Neuron (in vitro differentiated cells): ENCODE results near the gene TRAF3.

Experiments used
- H2AFZ ChIP-seq: one replicate; pipeline ENCODE4 v1.6.1; 2013; ENCODE audit warnings: low read depth, mild to moderate bottlenecking, inconsistent platforms, low read length, moderate library complexity
- H3K27me3 ChIP-seq: one replicate; pipeline ENCODE4 v1.6.1; 2013; ENCODE audit warnings: low read length; ENCODE audit not compliant: insufficient read depth
- H3K36me3 ChIP-seq: one replicate; pipeline ENCODE4 v1.6.1; 2013; ENCODE audit warnings: low read length; ENCODE audit not compliant: insufficient read depth
- H3K4me1 ChIP-seq: one replicate; pipeline ENCODE4 v1.6.1; 2013; ENCODE audit warnings: low read length; ENCODE audit not compliant: insufficient read depth
- H3K4me3 ChIP-seq: 2 replicates; pipeline ENCODE4 v1.5.1; 2013; ENCODE audit warnings: mild to moderate bottlenecking, low read length, moderate library complexity
- H3K9me3 ChIP-seq: one replicate; pipeline ENCODE4 v1.6.1; 2013; ENCODE audit warnings: low read length

Gene TRAF3

DNA sequence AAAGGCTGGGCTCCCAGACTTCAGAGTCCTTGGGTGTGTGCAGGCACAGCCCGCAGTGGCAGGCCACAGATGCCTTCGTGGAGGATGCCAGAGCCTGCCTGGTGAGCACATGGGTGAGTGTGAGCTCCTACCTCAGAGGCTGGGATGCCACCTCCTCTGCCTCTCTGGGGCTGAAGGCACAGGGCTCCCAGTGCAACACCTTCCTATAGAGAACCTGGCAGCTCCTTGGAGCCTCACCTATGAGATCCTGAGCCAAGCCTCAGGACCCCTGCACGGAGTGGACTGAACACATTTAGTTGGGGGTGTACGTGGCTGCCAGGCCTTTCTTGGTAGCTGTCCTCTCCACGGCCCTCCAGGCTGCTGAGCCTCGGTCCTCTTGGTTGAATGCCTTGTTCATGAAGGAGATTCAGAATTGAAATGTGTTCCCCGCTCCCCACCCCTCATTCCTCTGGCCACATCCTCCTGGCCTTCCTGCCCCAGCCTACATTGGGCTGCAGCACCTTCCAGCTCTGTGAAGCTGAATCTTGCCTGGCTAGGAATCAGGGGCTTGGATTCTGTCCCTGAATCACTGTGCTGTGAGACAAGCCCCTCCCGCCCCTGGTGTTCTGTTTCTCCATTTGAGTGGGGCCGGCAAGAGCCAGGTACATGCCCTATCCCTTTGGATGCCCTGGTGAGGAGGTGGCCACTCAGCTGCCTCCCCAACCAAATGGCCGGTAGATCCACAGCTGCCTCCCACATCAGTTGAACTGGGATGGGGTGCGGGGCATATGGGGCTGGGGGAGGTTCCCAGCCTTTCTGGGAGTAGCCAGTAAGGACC lies 38.7 kb upstream of the TRAF3 start:
- H3K9me3 ChIP-seq: peaks cover 4% of the 10 kb centered on the region
- H3K4me3 ChIP-seq: no peak overlapping the region

DNA sequence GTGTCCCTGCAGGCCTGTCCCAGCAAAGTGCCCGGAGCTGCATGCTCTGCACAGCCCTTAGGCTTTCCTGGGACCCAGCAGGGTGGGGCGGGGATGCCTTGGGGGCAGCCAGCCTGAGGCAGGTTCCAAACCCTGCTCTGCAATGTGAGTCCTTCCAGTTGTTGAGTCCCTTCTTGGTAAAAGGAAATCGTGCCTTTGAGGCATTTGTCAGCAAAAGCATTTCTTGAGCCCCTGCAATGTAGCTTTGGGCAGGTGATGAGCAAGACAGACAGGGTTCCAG lies 38.1 kb upstream of the TRAF3 start:
- no peaks in the 10 kb centered on the region for H3K4me1 ChIP-seq
- H3K4me3 ChIP-seq: no peak overlapping the region
- H3K9me3 ChIP-seq: peaks cover 4% of the 10 kb centered on the region
- H2AFZ ChIP-seq: no peak overlapping the region
- no peaks in the 10 kb centered on the region for H3K27me3 ChIP-seq
- H3K36me3 ChIP-seq: no peaks in the 10 kb centered on the region

More for the DNA sequence above, 38.7 kb upstream of the TRAF3 start:
- Histone ChIP-seq H3K36me3 (no peaks in the 10 kb centered on the region), H3K4me1 (no peaks in the 10 kb centered on the region), H2AFZ (no peak overlapping the region), H3K27me3 (no peaks in the 10 kb centered on the region)

DNA sequence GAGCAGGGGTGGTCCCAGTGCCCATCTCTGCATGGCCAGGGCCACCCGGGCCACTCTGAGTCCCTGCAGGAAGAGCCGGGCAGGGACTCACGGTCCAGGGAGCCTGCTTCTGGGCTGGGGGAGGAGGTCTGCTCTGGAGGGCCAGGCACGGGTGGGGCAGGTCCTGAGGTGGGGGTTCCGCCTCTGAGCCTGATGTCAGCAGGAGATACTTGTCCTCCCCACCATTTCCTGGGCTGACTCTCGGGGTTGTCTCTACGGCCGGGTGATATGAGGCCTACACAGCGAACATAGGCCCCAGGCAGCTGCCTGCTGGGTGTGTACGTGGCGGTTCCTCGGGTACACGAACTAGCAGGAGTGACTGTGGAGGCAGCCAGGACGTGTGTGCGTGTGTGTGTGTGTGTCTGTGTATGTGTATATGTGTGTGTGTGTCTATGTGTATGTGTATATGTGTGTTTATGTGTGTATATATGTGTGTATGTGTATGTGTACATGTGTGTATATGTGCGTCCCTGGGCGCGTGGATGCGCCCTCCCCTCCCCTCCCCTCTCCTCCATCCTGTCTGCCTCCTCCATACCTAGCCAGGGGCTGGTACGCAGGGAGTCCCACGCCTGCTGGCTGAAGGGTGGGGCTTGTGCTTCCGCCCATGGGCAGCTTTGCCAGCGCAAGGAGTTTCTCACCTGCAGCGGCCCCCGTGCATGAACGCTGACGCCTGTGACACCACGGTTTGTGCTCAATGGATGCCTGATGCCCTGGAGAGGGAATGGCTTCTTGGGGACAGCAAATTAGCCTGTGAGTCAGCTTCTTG lies 30.4 kb upstream of the TRAF3 start:
- no peak overlapping the region for H3K4me3 ChIP-seq
- no peaks in the 10 kb centered on the region for H3K36me3 ChIP-seq
- H3K4me1 ChIP-seq: peaks cover 8% of the 10 kb centered on the region
- H2AFZ ChIP-seq: no peak overlapping the region
- H3K27me3 ChIP-seq: no peaks in the 10 kb centered on the region
- H3K9me3 ChIP-seq: no peaks in the 10 kb centered on the region

DNA sequence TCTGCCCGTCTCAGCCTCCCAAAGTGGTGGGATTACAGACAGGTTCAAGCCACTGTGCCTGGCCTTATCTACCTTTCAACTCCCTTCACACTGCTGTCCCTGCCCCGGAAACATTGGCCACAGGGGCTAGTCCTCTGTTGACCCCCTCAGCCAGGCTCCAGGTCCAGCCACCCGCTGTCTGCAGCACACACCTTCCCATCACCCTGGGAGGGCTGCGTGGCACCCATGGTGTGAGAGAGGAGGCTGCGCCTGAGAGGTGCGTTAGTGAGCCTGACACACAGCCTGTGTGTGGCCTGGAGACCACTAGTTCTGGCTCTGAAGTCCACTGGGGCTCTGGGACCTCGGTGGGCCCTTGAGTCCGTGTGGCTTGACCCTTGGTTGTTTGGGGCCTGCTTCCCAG lies 28.4 kb upstream of the TRAF3 start:
- Histone ChIP-seq H3K4me3 (no peak overlapping the region), H2AFZ (no peak overlapping the region), H3K36me3 (no peaks in the 10 kb centered on the region), H3K4me1 (peaks cover 8% of the 10 kb centered on the region), H3K9me3 (no peaks in the 10 kb centered on the region), H3K27me3 (no peaks in the 10 kb centered on the region)

DNA sequence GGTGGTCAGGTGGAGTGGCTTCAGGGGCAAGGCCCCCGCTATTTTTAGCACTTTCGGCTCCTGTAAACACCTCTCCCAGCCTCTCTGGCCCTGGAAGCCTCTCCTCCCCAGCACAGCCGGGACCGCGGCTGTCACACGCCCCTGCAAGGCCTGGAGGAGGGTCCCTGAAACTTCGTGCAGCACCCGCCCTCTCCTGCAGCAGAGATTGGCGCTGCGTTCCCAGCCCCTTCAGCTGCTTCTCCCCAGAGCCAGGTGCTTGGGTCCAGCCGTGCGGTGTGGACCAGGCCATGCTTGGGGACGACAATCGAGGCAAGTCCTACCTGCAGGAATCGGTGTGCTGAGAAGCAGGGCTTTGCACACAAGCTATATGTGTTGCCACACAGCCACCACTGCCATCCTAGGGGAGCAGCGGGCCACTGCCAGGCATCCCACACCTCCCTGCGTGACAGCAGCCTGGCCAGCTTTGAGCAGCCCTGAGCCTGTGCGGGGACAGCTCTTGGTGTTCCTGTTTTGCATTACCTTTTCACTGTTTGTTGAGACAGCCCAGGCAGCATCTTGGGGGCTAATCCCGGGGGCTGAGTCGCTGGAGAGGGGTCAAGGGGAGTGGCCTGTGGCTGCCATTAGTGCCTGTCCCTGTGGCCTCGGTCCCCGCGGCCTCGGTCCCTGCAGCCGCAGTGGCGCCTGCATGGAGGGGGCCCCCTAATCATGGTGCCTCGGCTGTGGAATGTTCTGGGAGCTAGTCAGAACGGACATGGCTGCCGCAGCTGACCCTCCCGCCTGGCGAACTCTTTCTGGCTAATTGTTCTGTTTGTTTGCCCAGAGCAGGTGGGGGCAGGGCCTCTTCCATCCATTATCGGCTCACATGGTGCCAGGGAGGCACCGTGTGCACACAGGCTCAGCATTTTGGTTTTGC lies 27.6 kb upstream of the TRAF3 start:
- Histone ChIP-seq H2AFZ (no peak overlapping the region), H3K4me3 (no peak overlapping the region), H3K36me3 (no peaks in the 10 kb centered on the region), H3K27me3 (no peaks in the 10 kb centered on the region), H3K4me1 (peaks cover 8% of the 10 kb centered on the region), H3K9me3 (no peaks in the 10 kb centered on the region)

DNA sequence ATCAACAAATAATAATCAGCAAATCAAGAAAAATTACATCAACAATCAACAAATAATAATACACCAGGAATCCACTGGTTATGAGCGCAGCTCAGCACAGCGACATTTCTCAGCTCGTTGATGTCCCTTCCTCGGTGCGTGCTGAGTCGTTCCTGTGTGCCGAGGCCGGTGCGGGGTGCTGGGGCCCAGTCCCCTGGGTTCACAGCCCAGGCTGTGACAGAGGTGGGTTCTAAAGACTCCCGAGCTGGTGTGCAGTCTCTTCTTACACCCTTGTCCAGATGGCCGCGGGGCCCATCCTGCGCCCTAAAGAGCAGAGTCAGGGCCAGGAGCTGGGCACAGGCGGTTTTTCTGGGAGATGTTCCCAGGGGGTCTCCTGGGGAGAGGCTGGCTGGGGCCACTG lies 26.9 kb upstream of the TRAF3 start:
- no peaks in the 10 kb centered on the region for H3K27me3 ChIP-seq
- H3K4me1 ChIP-seq: peaks cover 8% of the 10 kb centered on the region
- H3K4me3 ChIP-seq: no peak overlapping the region
- no peaks in the 10 kb centered on the region for H3K36me3 ChIP-seq
- no peak overlapping the region for H2AFZ ChIP-seq
- H3K9me3 ChIP-seq: no peaks in the 10 kb centered on the region

DNA sequence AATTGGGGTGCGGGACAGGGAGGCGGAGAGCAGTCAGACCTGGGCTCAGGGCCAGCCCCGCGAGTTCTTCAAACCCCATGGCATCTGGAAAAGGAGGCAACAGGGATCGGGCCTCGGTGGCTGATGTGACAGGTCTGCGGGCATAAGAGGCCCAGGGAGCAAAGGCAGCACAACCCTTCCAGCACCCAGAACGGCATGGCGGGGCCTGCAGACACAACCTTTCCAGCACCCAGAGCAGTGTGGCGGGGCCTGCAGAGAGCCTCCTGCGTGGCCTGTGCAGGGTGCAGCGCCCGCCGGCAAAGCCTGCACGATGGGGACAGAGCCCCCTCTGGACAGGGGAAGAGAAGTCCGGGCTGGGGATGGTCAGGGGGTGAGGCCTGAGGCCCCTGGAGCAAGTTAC lies 26.2 kb upstream of the TRAF3 start:
- Histone ChIP-seq H2AFZ (no peak overlapping the region), H3K27me3 (no peaks in the 10 kb centered on the region), H3K9me3 (no peaks in the 10 kb centered on the region), H3K4me3 (no peak overlapping the region), H3K4me1 (peaks cover 8% of the 10 kb centered on the region), H3K36me3 (no peaks in the 10 kb centered on the region)

DNA sequence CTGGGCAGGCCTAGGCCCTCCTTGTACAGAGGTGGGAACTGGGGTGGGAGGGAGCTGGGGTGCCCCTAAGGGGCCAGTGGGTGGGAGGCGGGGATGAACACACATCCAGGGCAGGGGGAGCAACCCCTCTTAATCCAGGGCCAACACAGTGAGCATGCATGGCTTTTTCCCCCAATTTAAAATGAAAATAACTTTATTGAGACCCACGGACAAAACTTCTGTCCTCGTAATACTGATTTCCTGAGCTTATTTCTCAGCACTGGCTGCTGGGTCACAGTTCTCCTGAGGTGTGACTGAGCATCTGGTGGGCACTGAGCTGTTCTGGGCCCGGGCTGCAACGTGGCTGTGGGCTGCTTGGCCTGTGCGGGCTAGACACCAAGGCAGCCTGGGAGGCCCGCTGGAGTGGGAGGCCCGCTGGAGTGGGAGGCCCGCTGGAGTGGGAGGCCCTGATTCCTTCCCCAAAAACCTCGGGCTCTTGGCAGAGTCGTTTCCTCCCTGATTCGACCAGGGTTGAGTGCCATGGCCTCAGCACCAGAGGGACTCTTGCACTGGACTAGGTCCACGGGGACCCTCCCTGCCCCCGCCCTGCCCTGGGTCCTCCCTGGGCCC lies 24.9 kb upstream of the TRAF3 start:
- no peaks in the 10 kb centered on the region for H3K9me3 ChIP-seq
- H3K4me1 ChIP-seq: peaks cover 8% of the 10 kb centered on the region
- H3K4me3 ChIP-seq: no peak overlapping the region
- no peaks in the 10 kb centered on the region for H3K27me3 ChIP-seq
- no peaks in the 10 kb centered on the region for H3K36me3 ChIP-seq
- no peak overlapping the region for H2AFZ ChIP-seq

DNA sequence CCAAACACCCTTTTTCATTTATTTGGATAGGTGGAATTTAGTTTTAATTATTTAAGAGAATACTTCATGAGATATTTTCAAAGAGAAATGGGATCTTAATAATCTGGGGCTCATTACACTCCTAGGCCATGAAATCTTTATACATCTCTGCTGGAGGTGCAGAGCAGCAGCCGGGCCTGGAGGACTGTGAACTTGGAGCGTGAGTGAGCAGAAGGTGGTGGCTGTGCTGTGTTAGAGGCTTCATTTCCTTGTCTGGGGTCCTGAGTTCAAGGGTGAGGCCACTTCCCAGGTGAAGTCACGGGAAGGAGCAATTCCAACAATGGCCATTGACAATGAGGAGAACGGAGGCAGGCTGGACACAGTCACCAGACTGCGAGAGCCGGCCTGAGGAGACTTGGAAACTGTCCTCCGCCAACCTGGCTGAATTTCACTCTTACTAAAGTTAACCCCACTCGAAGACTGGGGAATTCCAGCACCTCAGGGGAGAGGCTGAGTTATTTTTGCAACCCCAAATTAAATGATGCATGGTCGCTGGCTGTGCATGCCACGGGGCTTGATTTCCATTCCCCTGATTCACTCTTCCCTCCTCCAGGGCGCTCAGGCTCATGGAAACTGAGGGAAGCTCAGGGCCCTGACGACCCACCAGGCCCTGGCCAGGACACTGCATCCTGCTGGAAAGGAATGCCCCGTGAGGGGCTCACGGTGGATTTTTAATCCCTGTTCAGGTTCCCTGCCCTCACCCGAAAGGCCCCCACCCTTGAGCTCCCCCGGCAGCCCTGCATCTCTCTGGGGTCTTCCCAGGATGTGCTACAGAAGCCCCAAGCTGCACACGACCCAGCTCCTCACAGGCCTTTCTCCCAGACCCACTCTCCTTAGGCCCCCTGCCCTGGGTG lies 22.6 kb upstream of the TRAF3 start:
- Histone ChIP-seq H3K4me3 (no peak overlapping the region), H3K9me3 (no peaks in the 10 kb centered on the region), H3K27me3 (no peaks in the 10 kb centered on the region), H3K4me1 (peaks cover 12% of the 10 kb centered on the region), H2AFZ (no peak overlapping the region), H3K36me3 (no peaks in the 10 kb centered on the region)

DNA sequence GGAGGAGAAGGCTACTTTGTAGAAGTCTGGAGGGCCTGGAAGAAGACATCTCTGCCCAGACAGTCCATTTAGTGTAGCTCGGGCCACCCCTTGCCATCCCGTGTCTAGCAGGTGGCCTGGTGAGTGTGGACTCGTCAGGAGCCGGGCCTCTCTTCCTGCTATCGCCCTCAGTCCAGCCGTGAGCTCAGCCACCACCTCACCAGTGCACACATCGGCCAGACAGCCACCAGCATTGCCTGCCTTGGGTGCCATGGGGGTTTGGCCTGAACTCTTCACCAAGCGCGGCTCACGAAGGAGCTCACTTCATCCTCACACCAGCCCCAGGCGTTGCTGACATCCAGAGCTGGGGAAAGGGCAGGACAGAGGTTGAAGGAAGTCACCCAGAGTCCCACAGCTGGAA lies 19.6 kb upstream of the TRAF3 start:
- no peaks in the 10 kb centered on the region for H3K36me3 ChIP-seq
- no peaks in the 10 kb centered on the region for H3K27me3 ChIP-seq
- H2AFZ ChIP-seq: no peak overlapping the region
- no peak overlapping the region for H3K4me3 ChIP-seq
- H3K4me1 ChIP-seq: peaks cover 9% of the 10 kb centered on the region
- no peaks in the 10 kb centered on the region for H3K9me3 ChIP-seq

DNA sequence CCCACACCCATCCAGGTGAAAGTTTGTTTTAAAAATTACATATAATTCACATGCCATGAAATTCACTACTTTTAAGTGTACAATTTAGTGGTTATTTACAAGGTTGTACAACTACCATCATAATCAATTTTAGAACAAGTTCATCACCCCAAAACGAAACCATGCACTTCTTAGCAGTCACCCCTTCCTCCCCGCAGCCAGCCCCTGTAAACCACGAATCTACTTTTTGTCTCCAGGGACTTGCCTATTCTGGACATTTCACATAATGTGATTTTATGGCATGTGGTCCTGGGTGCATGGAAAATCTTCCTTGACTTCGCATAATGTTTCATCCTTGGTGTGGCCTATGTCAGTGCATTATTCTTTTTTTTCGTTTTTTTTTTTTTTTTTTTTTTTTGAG lies 19.2 kb upstream of the TRAF3 start:
- Histone ChIP-seq H3K36me3 (no peaks in the 10 kb centered on the region), H3K27me3 (no peaks in the 10 kb centered on the region), H3K4me1 (peaks cover 9% of the 10 kb centered on the region), H3K4me3 (no peak overlapping the region), H3K9me3 (no peaks in the 10 kb centered on the region), H2AFZ (no peak overlapping the region)
